Progenitor cell of endocrine pancreas (in vitro differentiated cells): ENCODE results near the gene TSPYL6. TPM values are rescaled to one million over a fixed set of nuclear protein-coding genes. Genes with fewer than 3 reads are reported as not detected.

Source experiments
- DNase-seq: peaks from one replicate; pipeline ENCODE4 v3.0.0; 2021; ENCODE audit warnings: low spot score; ENCODE audit not compliant: unreplicated experiment
- H3K27ac Mint-ChIP-seq: 2 replicates; pipeline ENCODE4 v1.8.0; 2021; ENCODE audit warnings: mild to moderate bottlenecking, moderate library complexity, mixed read lengths
- H3K27me3 Mint-ChIP-seq: 2 replicates; pipeline ENCODE4 v1.8.0; 2021; ENCODE audit warnings: mixed read lengths
- H3K36me3 Mint-ChIP-seq: 2 replicates; pipeline ENCODE4 v1.8.0; 2022; ENCODE audit warnings: mixed read lengths; ENCODE audit not compliant: insufficient read depth
- H3K4me1 Mint-ChIP-seq: 2 replicates; pipeline ENCODE4 v1.8.0; 2021; ENCODE audit warnings: low read depth, mixed read lengths
- H3K4me3 Mint-ChIP-seq: 2 replicates; pipeline ENCODE4 v1.8.0; 2021; ENCODE audit warnings: low read depth, mild to moderate bottlenecking, moderate library complexity, mixed read lengths
- H3K9me3 Mint-ChIP-seq: 2 replicates; pipeline ENCODE4 v1.8.0; 2021; ENCODE audit warnings: low read depth, mixed read lengths
- total RNA-seq: library from RNA; stranded (reverse); gene quantifications from 2 replicates; pipeline ENCODE4 v1.2.1, GENCODE V29; 2021
- TF ChIP-seq, protein P1 (sequence below): fragments of 200-600 bp; sonication (generic); IDR thresholded peaks from one replicate; pipeline ENCODE4 v1.5.0; 2021; ENCODE audit warnings: antibody characterized with exemption, mild to moderate bottlenecking; ENCODE audit not compliant: unreplicated experiment

The TSPYL6 gene
- total RNA-seq, 1 donor from 2014 or later = not detected

- H3K27me3 Mint-ChIP-seq = no peaks in the 10 kb centered on the region
- no peak overlapping the region for H3K27ac Mint-ChIP-seq
- no peak for DNase-seq
- peaks cover 7% of the 10 kb centered on the region for H3K4me1 Mint-ChIP-seq
- TF ChIP-seq, protein P1, sequence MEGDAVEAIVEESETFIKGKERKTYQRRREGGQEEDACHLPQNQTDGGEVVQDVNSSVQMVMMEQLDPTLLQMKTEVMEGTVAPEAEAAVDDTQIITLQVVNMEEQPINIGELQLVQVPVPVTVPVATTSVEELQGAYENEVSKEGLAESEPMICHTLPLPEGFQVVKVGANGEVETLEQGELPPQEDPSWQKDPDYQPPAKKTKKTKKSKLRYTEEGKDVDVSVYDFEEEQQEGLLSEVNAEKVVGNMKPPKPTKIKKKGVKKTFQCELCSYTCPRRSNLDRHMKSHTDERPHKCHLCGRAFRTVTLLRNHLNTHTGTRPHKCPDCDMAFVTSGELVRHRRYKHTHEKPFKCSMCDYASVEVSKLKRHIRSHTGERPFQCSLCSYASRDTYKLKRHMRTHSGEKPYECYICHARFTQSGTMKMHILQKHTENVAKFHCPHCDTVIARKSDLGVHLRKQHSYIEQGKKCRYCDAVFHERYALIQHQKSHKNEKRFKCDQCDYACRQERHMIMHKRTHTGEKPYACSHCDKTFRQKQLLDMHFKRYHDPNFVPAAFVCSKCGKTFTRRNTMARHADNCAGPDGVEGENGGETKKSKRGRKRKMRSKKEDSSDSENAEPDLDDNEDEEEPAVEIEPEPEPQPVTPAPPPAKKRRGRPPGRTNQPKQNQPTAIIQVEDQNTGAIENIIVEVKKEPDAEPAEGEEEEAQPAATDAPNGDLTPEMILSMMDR = no peak
- no peak overlapping the region for H3K4me3 Mint-ChIP-seq
- H3K9me3 Mint-ChIP-seq = peaks cover 25% of the 10 kb centered on the region
- peaks cover 3% of the 10 kb centered on the region for H3K36me3 Mint-ChIP-seq
Observed at GRCh38 chr2:54262015-54262765, 6.2 kb upstream of the TSPYL6 start.

- peaks cover 3% of the 10 kb centered on the region for H3K36me3 Mint-ChIP-seq
- DNase-seq = no peak
- peaks cover 21% of the 10 kb centered on the region for H3K9me3 Mint-ChIP-seq
- H3K4me3 Mint-ChIP-seq = no peak overlapping the region
- H3K27ac Mint-ChIP-seq = no peak overlapping the region
- H3K4me1 Mint-ChIP-seq = peaks cover 7% of the 10 kb centered on the region
- no peaks in the 10 kb centered on the region for H3K27me3 Mint-ChIP-seq
- TF ChIP-seq, protein P1 = no peak
Observed at GRCh38 chr2:54261537-54261936, 5.5 kb upstream of the TSPYL6 start.

GRCh38 chr2:54260241-54260595, 4.2 kb upstream of the TSPYL6 start:
- peaks cover 17% of the 10 kb centered on the region for H3K9me3 Mint-ChIP-seq
- TF ChIP-seq, protein P1 = no peak
- no peak for DNase-seq
- peaks cover 7% of the 10 kb centered on the region for H3K4me1 Mint-ChIP-seq
- H3K27me3 Mint-ChIP-seq = no peaks in the 10 kb centered on the region
- no peak overlapping the region for H3K4me3 Mint-ChIP-seq
- peaks cover 3% of the 10 kb centered on the region for H3K36me3 Mint-ChIP-seq
- H3K27ac Mint-ChIP-seq = no peak overlapping the region

DNA sequence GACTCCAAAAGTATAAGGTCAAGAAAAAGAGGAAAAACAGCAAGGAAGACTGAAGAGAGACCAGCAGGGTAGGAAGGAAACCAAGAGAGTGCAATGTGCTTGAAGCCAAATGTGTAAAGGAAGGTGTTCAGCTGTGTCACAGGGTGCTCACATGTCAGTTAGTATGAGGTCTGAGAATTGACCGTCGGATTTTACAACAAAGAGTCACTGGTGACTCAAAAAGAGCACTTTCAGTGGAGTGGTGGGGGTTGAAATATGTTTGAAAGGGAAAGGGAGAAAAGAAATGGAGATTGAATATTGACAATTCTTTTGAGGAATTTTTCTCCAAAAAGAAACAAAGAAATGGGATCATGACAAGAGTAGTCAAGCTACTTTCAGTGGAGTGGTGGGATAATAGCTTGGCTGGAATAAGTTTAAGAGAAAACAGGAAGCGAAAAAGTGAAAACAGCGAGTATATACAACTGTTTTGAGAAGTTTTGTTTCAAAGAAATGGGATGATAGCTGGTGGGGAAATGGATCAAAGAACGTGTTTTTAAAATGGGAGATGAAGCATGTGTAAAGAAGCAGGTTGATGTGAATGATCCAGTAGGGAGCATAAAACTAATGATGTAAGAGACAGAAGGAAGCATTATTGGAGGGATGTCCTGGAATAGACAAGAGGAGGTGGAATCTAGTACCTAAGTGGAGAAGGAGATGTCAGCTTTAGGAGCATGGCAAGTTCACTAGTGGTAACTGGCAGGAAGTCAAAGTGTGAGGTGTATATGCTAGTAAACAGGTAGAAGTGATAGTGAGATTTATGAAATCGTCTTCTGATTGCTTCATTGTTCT, 3.6 kb upstream of the TSPYL6 start:
- Mint-ChIP-seq H3K36me3 (peaks cover 3% of the 10 kb centered on the region), H3K27ac (no peak overlapping the region), H3K4me3 (no peak overlapping the region), H3K27me3 (no peaks in the 10 kb centered on the region), H3K4me1 (peaks cover 7% of the 10 kb centered on the region), H3K9me3 (peaks cover 12% of the 10 kb centered on the region)
- no peak for DNase-seq
- TF ChIP-seq, protein P1 = no peak

GRCh38 chr2:54258166-54258565, 2.1 kb upstream of the TSPYL6 start:
- no peak for DNase-seq
- TF ChIP-seq, protein P1 = no peak
- Mint-ChIP-seq H3K27ac (no peak overlapping the region), H3K27me3 (no peaks in the 10 kb centered on the region), H3K36me3 (peaks cover 2% of the 10 kb centered on the region), H3K4me3 (no peak overlapping the region), H3K4me1 (peaks cover 7% of the 10 kb centered on the region), H3K9me3 (peaks cover 4% of the 10 kb centered on the region)
